ENCODE measurements around the gene OR4A16. TPM values are rescaled to one million over a fixed set of nuclear protein-coding genes. Genes with fewer than 3 reads are reported as not detected.

OR4A16 gene
- total RNA-seq (not detected), polyA plus RNA-seq (not detected)

GRCh38 chr11:55342901-55343300 is at the start of gene OR4A16:
OR4A16 (plus strand) TSS chr11:55343201; CDS start chr11:55343201, 0 bp downstream.
- no peak within 1 kb of the TSS for H3K27ac Mint-ChIP-seq
- Histone ChIP-seq H3K4me1 (ENCODE audit: control insufficient read depth, insufficient read depth, low read length, poor library complexity, severe bottlenecking) (no peaks in the 10 kb centered on the region), H3K27me3 (ENCODE audit: control insufficient read depth, insufficient read depth, low read length) (no peaks in the 10 kb centered on the region), H3K36me3 (ENCODE audit: control insufficient read depth, insufficient read depth, low read length) (no peaks in the 10 kb centered on the region), H3K27ac (ENCODE audit: insufficient read depth, low read length, poor library complexity, severe bottlenecking) (no peak within 1 kb of the TSS), H3K4me3 (ENCODE audit: low read depth, low read length) (no peak within 1 kb of the TSS), H3K9me3 (ENCODE audit: control insufficient read depth in 2 of 2, low read length in 2 of 2) (peaks cover 2 to 6% of the 10 kb centered on the region in 2 experiments)
- no peaks in the 10 kb centered on the region for H3K27me3 Mint-ChIP-seq
- H3K36me3 Mint-ChIP-seq: no peaks in the 10 kb centered on the region
- ATAC-seq (ENCODE audit: low read depth in 2 of 2) (no peak), DNase-seq (no peak)
- no peaks in the 10 kb centered on the region for H3K4me1 Mint-ChIP-seq
- peaks cover 3 to 30% (median 12%) of the 10 kb centered on the region in 7 donors for H3K9me3 Mint-ChIP-seq
- H3K4me3 Mint-ChIP-seq: no peak within 1 kb of the TSS

- Histone ChIP-seq H3K4me1 (ENCODE audit: control insufficient read depth, insufficient read depth, low read length, poor library complexity, severe bottlenecking) (no peaks in the 10 kb centered on the region), H3K9me3 (ENCODE audit: control insufficient read depth in 2 of 2, low read length in 2 of 2) (peaks cover 7 to 11% of the 10 kb centered on the region in 2 experiments), H3K27me3 (ENCODE audit: control insufficient read depth, insufficient read depth, low read length) (no peaks in the 10 kb centered on the region), H3K36me3 (ENCODE audit: control insufficient read depth, insufficient read depth, low read length) (no peaks in the 10 kb centered on the region), H3K27ac (ENCODE audit: insufficient read depth, low read length, poor library complexity, severe bottlenecking) (no peak overlapping the region), H3K4me3 (ENCODE audit: low read depth, low read length) (no peak overlapping the region)
- Mint-ChIP-seq H3K27ac (no peak overlapping the region), H3K9me3 (peaks cover 2 to 33% (median 11%) of the 10 kb centered on the region in 7 donors), H3K36me3 (no peaks in the 10 kb centered on the region), H3K4me1 (no peaks in the 10 kb centered on the region), H3K27me3 (no peaks in the 10 kb centered on the region), H3K4me3 (no peak overlapping the region)
- DNase-seq (no peak), ATAC-seq (ENCODE audit: low read depth in 2 of 2) (no peak)
These were observed 18.5 kb upstream of the OR4A16 start for GRCh38 chr11:55324500-55324899.

- Histone ChIP-seq H3K9me3 (ENCODE audit: control insufficient read depth in 2 of 2, low read length in 2 of 2) (peaks cover 2 to 6% of the 10 kb centered on the region in 2 experiments), H3K4me3 (ENCODE audit: low read depth, low read length) (no peak overlapping the region), H3K36me3 (ENCODE audit: control insufficient read depth, insufficient read depth, low read length) (no peaks in the 10 kb centered on the region), H3K4me1 (ENCODE audit: control insufficient read depth, insufficient read depth, low read length, poor library complexity, severe bottlenecking) (no peaks in the 10 kb centered on the region), H3K27me3 (ENCODE audit: control insufficient read depth, insufficient read depth, low read length) (no peaks in the 10 kb centered on the region), H3K27ac (ENCODE audit: insufficient read depth, low read length, poor library complexity, severe bottlenecking) (no peak overlapping the region)
- ATAC-seq (ENCODE audit: low read depth in 2 of 2) (no peak), DNase-seq (no peak)
- Mint-ChIP-seq H3K9me3 (peaks cover 3 to 36% (median 13%) of the 10 kb centered on the region in 7 donors), H3K4me3 (no peak overlapping the region), H3K27me3 (no peaks in the 10 kb centered on the region), H3K27ac (no peak overlapping the region), H3K36me3 (no peaks in the 10 kb centered on the region), H3K4me1 (no peaks in the 10 kb centered on the region)
These were observed 2.3 kb downstream of the OR4A16 start for GRCh38 chr11:55345306-55345705.

GRCh38 chr11:55349032-55349431 is 6.0 kb downstream of the OR4A16 start:
- Histone ChIP-seq H3K4me1 (ENCODE audit: control insufficient read depth, insufficient read depth, low read length, poor library complexity, severe bottlenecking) (no peaks in the 10 kb centered on the region), H3K9me3 (ENCODE audit: control insufficient read depth in 2 of 2, low read length in 2 of 2) (peaks cover 0 to 6% of the 10 kb centered on the region in 2 experiments), H3K27me3 (ENCODE audit: control insufficient read depth, insufficient read depth, low read length) (no peaks in the 10 kb centered on the region), H3K36me3 (ENCODE audit: control insufficient read depth, insufficient read depth, low read length) (no peaks in the 10 kb centered on the region), H3K27ac (ENCODE audit: insufficient read depth, low read length, poor library complexity, severe bottlenecking) (no peak overlapping the region), H3K4me3 (ENCODE audit: low read depth, low read length) (no peak overlapping the region)
- Mint-ChIP-seq H3K27ac (no peak overlapping the region), H3K4me3 (no peak overlapping the region), H3K4me1 (no peaks in the 10 kb centered on the region), H3K27me3 (no peaks in the 10 kb centered on the region), H3K36me3 (no peaks in the 10 kb centered on the region), H3K9me3 (peaks cover 2 to 24% (median 9%) of the 10 kb centered on the region in 7 donors)
- ATAC-seq (ENCODE audit: low read depth in 2 of 2) (no peak), DNase-seq (no peak)

- no peaks in the 10 kb centered on the region for H3K27me3 ChIP-seq (ENCODE audit: control insufficient read depth, insufficient read depth, low read length)
- H3K4me3 ChIP-seq (ENCODE audit: low read depth, low read length): no peak overlapping the region
- peaks cover 3% of the 10 kb centered on the region for H3K36me3 Mint-ChIP-seq
- H3K36me3 ChIP-seq (ENCODE audit: control insufficient read depth, insufficient read depth, low read length): no peaks in the 10 kb centered on the region
- no peaks in the 10 kb centered on the region for H3K4me1 ChIP-seq (ENCODE audit: control insufficient read depth, insufficient read depth, low read length, poor library complexity, severe bottlenecking)
- H3K4me3 Mint-ChIP-seq: no peak overlapping the region
- H3K27me3 Mint-ChIP-seq: no peaks in the 10 kb centered on the region
- no peak for DNase-seq
- no peak overlapping the region for H3K27ac ChIP-seq (ENCODE audit: insufficient read depth, low read length, poor library complexity, severe bottlenecking)
- peaks cover 0 to 41% of the 10 kb centered on the region in 2 experiments for H3K9me3 ChIP-seq (ENCODE audit: control insufficient read depth in 2 of 2, low read length in 2 of 2)
- peaks cover 4 to 56% (median 17%) of the 10 kb centered on the region in 7 donors for H3K9me3 Mint-ChIP-seq
- no peaks in the 10 kb centered on the region for H3K4me1 Mint-ChIP-seq
- ATAC-seq (ENCODE audit: low read depth in 2 of 2): no peak
- H3K27ac Mint-ChIP-seq: no peak overlapping the region
These were observed 14.7 kb downstream of the OR4A16 start for GRCh38 chr11:55357560-55358184.

GRCh38 chr11:55367674-55368073 is 24.7 kb downstream of the OR4A16 start, which contains the start of gene OR4A15:
OR4A15 (plus strand) TSS chr11:55367974; CDS start chr11:55367974, 0 bp downstream.
- H3K9me3 Mint-ChIP-seq: peaks cover 0 to 41% (median 10%) of the 10 kb centered on the region in 7 donors
- H3K9me3 ChIP-seq (ENCODE audit: control insufficient read depth in 2 of 2, low read length in 2 of 2): peaks cover 0 to 5% of the 10 kb centered on the region in 2 experiments
- H3K4me3 Mint-ChIP-seq: no peak within 1 kb of the TSS
- no peak within 1 kb of the TSS for H3K27ac Mint-ChIP-seq
- H3K27me3 ChIP-seq (ENCODE audit: control insufficient read depth, insufficient read depth, low read length): no peaks in the 10 kb centered on the region
- H3K4me1 Mint-ChIP-seq: no peaks in the 10 kb centered on the region
- H3K27me3 Mint-ChIP-seq: no peaks in the 10 kb centered on the region
- H3K36me3 ChIP-seq (ENCODE audit: control insufficient read depth, insufficient read depth, low read length): no peaks in the 10 kb centered on the region
- H3K4me1 ChIP-seq (ENCODE audit: control insufficient read depth, insufficient read depth, low read length, poor library complexity, severe bottlenecking): no peaks in the 10 kb centered on the region
- H3K4me3 ChIP-seq (ENCODE audit: low read depth, low read length): no peak within 1 kb of the TSS
- H3K36me3 Mint-ChIP-seq: no peaks in the 10 kb centered on the region
- DNase-seq: no peak
- no peak within 1 kb of the TSS for H3K27ac ChIP-seq (ENCODE audit: insufficient read depth, low read length, poor library complexity, severe bottlenecking)
- ATAC-seq (ENCODE audit: low read depth in 2 of 2): no peak

Other genes starting within 250 kb of the OR4A16 start
- gene TRIM48, start 81.0 kb upstream of the OR4A16 start, total RNA-seq: not detected
- not detected for gene TRIM48, start 81.0 kb upstream of the OR4A16 start, polyA plus RNA-seq
- not detected for gene OR4A15, start 24.8 kb downstream of the OR4A16 start, total RNA-seq
- gene OR4A15, start 24.8 kb downstream of the OR4A16 start, polyA plus RNA-seq: not detected
- gene OR4C15, start 211.3 kb downstream of the OR4A16 start, total RNA-seq: not detected
- gene OR4C15, start 211.3 kb downstream of the OR4A16 start, polyA plus RNA-seq: not detected
- gene OR4C16, start 228.9 kb downstream of the OR4A16 start, total RNA-seq: not detected
- gene OR4C16, start 228.9 kb downstream of the OR4A16 start, polyA plus RNA-seq: not detected

All from CD4-positive, CD25-positive, alpha-beta regulatory T cell (primary cell).